Amniotic epithelial cell (primary cell): ENCODE measurements around the gene CABP7.

ENCODE experiments used
- DNase-seq: peaks from one replicate; pipeline ENCODE4 v3.0.0-alpha.2; 2010; ENCODE audit warnings: low read depth

Gene CABP7

DNA sequence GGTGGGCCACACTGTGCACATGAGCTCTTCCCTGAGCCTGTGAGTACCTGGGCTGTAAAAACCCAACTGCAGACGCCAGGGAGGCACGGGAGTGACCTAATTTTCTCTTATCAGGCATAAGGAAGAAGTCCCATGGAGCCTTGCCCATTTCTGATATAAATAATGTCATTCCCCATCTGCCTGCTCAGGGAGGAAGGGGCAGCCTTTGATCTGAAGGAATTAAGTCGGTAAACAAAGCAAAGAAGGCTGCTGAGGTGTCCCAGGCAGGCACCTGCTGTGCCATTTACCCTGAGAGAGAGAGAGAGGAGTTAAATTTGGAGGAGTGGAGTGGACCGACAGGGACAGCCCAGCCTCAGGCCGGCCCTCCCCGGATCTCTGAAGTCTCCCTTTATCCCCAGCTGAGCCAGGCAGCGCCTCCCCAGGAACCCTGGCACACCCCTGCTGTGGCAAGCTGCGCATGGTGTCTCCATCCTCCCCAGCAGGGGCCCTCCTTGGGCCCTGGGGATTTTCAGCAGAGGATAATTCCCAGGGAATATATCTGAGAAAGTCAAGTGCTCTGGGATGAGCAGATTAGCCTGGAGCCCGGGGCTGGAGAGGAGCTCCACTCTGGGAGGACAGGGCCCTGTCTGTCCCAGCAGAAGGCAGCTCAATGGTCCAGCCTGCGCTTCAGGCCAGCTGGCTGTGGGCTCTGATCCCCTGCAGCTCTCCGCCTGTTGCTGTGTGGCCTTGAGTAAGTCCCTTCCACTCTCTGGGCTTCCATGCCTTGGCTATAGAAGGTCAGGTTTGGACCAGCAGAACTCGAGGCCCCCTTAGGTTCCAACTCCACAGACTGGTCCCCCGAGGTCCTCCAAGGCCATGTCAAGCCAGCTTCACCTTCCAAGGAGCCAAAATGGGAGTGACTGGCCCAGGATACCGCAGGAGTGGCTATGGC lies 17.5 kb upstream of the CABP7 start:
- no peak for DNase-seq

DNA sequence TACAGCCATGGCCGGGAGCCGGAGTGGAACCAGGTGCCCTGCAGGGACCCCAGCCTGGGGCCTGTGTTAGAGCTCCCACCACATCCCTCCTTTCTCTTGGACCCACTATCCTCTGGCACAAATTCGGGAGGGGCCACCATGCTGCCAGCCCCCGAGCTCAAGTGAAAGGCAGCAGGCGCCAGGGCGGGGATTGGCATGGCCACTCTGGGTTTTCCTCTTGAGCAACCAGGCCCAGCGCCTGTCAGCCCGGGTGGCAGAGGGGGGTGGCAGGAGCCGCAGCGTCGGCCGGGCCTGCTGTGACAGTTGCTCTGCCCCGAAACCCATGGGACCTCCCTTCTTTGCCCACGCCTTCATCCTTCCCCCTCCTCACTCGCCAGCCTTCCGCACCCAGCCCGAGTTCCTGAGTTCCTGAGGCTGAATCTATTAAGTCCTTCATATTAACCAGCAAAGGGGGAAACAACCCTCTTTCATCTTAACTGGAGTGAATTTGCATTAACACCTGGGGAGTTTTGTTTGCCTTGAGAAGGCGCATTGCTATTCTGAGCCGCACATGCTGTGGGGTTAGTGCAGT lies 16.8 kb upstream of the CABP7 start:
- no peak for DNase-seq

DNA sequence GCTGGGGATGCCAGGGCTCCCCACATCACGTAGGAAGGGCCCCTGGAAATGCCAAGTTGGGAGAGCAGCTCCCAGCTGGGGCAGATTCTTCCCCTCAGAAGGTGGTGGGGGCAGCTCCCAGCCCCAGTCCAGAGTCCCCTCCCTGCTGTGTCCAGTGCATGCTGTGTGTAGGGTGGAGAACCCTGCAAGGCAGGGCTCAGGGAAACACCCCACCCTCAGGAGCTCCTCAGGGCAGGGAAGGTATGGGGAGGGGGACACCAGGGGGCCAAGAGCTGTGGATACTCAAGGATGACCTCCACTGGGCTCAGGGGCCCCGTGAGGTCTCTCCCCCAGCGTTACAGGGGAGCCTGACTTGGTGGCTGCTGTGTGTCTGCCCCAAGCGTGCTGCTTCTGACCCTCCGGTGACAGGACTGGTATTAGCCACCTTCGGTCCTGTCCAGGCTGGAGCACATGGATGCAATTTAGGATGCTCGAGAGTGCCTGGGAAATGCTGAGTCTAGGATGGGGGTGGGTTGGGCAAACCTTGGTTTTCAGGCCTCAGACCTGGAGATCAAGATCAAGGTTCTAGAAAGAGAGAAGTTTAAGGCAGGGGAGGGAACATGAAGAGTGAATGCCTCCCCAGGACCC lies 16.1 kb upstream of the CABP7 start:
- DNase-seq: no peak

DNA sequence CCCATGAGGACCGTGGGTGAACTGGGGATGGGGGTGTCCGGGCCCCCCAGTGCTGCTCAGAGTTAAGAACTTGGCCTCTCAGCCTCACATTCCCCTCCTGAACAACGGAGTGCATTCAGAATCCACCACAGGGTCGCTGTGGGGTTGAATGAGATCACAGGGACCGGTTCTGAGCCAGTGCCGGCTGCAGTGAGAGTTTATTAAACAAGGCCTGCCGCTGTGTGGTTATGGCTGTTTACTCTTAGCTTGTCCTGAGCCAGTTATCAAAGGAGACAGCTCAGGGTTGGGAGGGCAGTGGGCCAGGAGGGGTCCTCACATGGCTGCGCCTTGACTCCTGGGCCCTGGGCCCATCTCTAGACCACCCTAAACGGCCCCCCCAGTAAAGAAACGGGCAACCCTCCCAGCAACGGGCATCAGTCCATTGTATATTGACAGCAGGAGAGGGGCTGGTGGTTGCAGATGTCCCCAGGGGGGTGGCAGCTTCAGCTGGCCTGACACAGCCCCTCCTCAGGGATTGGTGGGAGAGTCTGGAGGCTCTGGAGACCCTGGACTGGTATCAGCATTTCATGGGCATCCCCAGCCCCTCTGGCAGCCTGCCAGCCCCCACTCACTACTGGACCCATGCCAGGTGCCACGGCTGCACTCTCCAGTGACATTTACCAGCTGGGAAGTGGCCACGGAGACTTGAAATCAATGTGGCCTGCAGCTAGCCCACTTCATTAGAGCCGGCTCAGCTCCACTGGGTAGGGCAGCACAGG lies 15.1 kb upstream of the CABP7 start:
- peak; percentile 42 for DNase-seq

DNA sequence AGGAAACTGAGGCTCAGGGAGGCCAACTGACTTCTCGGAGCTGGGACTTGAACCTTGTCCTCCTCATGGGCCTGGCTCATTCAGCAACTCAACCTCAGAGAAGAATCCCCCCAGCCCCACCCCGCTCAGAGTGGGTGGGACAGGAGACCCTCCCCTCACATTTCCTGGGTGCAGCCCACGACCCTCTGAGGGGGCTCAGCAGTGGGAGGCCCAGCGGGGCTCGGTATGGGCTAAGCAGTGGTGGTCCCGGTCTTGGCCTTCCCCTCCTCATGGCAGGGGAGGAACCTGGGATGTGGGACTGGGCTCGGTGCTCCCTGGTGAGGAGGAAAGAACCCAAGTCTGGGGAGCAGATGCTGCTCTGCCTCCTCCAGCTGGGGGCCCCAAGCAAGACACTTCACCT lies 14.2 kb upstream of the CABP7 start:
- DNase-seq: no peak

DNA sequence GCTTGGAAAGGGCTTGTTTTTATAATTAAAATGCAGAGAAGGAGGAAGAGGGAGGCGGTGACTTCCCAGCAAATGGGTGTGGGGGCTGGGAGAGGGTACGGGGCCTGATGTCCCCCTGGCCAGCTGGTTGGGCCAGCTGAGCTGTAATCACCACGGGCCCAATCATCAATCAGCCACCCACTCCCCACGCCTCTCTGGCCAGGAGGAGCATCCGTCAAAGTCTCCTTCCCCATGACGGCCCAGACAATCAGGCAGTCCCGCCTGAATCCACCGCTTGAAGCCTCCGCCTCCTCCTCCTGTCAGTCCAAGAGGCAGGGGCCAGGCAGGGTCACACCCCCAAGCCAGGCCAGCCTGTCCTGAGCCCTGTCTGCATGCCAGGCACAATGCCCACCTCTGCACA lies 13.3 kb upstream of the CABP7 start:
- DNase-seq: no peak

DNA sequence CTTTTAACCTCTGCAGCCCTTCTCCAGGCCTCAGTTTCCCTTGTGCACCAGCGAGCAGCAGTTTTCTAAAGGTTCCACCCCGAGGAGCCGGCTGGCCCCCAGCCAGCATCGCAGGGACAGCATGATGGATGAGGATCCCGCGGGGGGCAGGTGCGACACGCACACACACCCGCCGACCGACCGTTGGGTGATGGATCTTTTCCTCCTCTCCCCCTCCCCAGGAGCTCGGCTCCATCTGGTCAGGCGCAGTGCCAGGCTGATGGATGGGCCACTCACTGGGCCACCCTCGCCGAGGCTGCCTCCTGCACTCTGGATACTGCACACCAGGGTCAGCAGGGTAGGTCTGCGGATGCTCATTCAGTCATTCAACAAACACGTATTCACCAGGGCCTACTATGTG lies 12.8 kb upstream of the CABP7 start:
- no peak for DNase-seq

DNA sequence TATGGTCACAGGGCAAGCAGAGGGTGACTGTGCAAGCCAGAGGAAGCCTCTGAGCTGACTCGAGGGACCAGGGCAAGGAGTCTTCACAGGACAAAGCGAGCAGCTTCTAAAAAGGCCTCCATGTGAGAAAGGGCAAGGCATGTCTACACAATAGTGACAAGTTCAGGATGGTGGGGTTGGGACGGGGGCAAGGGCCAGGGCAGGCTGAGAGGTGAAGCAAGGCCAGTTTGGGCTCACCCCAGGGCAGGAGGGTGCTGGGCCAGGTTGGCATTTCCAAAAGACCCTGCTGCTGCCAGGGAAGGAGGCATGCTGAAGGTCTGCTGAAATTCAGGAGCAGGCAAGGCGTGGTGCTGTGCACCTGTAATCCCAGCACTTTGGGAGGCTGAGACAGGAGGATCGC lies 12.3 kb upstream of the CABP7 start:
- no peak for DNase-seq

DNA sequence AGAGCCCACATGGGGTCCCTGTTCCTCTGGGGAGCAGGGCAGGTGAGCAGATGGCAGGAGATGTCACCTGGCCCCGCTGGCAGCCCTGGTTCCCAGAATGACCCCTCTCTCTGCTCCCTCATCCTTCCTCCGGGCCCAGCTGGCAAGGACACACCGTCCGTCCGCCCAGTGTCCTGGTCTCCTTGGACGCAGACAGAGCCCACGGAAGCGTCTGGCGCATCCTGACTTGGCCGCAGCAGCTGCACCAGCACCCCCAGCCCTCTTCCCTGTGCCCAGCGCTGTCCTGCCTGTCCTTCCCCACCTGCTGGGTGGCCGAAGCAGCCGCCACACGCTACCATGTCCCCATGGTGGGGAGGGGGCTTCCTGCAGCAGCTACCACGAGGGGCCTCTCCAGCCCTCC lies 9.6 kb upstream of the CABP7 start:
- DNase-seq: no peak

DNA sequence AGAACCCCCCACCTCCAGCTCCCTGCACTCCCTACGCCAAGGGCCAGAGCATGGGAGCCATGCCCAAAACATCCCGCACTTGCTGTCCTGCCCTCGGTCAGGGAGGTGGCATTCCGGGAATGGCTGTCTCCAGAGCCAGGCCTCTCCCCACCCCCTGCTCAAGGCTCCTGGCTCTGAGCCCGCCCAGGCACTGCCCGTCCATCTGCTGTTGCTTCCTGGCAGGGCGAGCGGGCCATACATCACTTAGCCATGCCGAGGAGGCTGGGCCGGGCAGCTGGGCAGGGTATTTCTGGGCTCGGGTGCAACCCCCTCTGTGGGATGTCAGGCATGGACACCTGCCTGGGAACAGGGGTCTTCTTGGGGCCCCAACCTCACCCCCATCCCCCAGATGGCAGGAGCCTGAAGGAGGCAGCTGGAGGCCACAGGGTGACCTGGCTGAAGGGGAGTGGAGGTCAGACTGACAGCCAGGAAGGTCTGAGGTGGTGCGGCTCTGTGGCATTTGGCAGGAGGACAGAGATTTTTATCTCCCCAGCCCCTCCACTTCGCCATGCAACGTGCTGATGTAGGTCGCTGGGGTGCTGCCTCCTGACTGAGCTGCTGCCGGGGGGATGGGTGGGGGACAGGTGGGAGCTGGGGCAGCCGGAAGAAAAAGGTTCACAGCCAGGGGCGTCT lies 8.7 kb upstream of the CABP7 start:
- no peak for DNase-seq

DNA sequence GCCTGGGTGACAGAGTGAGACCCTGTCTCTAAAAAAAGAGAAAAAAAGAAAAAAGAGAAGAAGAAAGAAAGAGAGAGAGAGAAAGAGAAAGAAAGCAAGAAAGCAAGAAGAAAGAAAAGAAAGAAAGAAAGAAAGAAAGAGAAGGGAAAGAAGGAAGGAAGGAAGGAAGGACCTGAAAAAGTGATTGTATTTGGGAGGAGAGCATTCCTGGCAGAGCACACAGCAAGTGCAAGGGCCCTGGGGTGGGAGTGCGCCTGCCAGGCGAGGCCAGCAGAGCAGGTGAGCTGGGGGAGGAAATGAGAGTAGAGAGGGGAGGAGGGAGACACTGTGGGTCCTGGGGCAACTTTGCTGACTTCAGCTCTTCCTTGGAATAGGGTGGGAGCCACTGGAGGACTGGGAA lies 7.7 kb upstream of the CABP7 start:
- no peak for DNase-seq

DNA sequence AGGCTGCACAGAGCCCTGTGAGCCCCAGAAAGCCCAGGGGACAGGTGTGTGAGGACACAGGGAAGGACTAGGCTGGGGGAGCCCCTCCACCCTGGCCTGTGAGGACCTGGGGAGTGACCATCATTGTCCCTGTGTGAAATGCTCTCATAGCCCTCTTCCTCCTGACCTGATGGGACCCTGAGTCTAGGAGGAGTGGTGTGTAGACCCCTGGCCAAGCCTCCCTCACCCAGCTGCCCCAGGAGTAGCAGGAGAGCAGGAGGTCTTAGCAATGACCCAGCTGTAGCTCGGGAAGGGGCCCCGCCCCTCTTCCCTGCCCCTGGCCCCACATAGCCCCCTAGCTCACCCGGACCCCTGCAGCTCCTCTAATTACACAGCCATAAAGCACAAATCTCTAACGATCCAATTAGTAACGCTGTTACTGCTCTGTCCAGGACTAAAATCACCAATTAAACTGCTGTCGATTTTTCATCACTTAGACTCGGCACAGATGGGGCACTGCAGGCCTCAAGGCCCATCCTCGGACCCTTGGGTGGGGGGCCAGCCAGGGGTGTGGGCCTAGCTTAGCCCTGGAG lies 6.6 kb upstream of the CABP7 start:
- no peak for DNase-seq

DNA sequence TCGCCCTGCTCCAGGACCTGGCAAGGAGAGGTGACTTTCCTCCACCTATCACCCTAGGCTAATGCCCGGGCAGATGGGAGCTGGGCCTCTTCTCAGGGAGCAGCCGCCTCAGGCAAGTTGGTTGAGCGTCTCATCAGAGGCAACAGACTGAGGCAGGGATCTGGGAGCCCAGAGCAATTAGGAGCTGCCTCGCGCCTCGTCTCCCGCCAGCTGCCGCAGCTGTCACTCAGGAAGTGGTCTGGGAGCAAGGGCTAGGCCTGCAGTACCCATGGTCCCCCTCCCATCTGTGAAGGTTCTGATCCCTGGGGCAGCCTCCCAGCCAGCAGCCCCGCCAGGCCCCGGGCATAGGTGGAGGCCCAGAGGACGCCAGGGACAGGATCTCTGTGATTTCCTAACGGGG lies 4.6 kb upstream of the CABP7 start:
- no peak for DNase-seq

DNA sequence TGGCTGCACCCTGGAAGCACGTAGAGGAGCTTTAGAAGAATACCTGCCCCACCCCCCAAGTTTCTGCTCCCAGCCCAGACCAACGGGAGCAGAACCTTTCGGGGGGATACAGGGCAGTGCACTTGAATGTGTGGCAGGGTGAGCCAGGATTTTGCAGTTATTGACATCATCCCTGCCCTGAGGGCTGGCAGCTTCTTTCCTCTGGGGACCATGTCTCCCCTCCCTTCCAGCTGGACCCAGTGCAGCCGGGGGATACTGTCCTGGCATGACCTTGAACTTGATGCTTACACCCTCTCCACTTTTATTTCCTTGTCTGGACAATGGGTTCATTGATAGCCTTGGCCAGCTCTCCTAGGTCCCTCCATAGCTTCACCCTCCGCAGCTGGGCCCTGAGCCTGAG lies 4.1 kb upstream of the CABP7 start:
- DNase-seq: no peak

DNA sequence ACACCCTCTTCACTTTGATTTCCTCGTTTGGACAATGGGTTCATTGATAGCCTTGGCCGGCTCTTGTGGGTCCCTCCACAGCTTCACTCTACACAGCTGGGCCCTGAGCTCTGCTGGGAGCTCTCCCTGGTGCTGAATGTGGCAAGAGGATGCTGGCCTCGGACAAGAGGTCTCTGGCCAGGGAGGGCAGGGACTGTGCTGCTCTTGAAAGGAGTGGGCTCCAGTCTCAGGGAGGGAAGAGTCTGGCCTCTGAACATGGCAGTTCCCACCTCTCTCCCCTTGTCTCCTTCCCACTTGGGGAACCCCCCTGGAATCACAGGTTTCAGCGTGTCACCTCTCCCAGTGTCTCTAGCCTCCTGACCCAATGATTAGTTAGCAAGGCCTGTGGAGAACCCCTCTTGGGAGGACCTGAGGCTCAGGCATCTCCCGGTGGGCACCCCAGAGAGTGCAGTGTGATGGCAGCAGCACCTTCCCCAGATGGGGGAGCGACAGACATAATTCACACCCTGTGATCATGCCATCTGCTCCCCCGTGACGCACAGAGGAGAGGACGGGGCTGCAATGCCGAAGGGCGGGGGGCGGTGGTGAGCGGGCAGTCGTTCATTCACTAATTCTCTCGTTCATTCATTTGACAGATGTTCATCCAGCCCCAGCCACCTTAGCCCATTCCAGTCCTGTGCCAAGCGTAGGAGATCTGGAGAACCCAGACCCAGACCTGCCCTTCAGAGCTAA lies 2.8 kb upstream of the CABP7 start:
- peak; percentile 75 for DNase-seq

DNA sequence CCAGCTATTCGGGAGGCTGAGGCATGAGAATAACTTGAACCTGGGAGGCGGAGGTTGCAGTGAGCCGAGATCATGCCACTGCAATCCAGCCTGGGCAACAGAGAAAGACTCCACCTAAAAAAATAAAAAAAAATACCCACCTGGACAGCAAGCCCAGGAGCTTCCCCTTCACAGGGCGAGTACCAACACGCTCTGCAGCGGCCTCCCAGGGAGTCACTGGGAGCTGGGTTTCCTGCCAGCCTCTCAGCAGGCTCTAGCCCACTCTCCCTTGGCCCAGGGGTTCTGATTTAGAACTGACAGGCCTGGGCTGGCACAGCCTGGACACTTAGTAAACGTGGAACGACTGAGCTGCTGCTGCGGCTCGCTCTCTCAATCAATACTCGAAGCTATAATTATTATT lies 2.0 kb upstream of the CABP7 start:
- DNase-seq: no peak

DNA sequence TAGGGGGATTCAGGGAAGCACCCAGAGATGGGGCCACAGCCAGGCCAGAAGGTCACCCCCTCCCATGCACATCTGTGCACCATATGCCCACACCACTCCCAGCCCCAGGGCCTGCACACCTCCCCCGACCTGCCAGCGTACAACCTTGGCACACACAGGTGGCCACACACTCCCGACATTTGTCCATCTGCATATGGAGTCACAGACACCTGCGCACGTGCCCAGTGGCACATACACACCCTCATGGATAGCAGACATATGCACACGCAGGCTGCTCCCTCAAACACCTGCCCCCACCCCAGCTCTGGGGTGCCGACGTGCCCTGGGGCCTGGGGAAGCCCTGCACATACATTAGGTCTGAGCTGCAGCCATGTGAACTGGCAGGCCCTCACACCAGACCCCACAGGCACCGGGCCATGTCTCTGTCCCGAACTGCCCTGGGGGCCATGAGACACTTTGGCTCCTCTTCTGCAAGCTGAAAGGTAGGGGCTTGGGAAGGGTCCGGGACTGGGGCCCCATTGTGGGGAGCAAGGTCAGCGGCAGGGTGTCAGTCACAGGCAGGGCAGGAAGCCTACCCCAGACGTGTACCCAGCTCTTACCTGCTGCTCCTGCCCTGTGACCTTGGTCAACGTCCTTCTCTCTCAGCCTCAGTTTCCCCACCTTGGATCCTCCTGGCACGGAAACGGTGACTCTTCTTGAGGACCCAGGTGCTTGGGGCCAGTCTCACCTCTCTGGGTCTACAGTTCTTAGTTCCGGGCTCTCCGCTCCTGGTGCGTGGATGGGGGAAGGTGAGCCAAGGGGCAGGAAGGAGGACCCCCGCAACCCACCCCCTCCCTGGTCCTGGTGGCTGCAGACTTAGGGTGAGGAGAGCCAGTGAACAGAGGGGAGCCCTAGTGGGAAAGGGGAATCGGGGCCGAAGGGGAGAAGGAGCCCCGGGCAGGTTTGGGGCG lies 579 bp upstream of the CABP7 start:
- no peak for DNase-seq

DNA sequence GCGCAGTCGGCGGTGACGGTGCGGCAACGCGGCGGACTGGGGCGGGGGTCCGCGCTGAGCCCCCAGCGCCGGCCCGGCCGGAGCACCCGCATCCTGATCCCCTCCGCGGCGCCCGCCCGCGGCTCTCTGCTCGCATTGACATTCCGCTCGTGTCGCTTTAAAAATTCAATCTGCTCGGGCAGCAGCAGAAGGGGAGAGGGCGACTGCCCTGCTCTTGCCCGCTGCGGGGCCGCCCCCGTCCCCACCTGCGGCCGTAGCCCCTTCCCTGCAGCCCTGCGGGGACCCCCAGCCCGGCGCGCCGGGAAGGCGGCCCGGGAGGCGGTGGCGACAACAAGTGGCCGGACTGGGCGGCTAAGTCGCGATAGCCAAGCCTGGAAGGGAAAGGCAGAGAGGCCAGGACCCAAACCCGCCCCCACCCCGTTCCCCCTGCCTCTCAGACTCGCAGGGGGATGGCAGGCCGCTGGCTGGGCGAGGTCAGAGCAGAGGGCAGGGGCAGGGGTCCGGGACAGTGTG lies 1.1 kb downstream of the CABP7 start:
- DNase-seq: no peak

DNA sequence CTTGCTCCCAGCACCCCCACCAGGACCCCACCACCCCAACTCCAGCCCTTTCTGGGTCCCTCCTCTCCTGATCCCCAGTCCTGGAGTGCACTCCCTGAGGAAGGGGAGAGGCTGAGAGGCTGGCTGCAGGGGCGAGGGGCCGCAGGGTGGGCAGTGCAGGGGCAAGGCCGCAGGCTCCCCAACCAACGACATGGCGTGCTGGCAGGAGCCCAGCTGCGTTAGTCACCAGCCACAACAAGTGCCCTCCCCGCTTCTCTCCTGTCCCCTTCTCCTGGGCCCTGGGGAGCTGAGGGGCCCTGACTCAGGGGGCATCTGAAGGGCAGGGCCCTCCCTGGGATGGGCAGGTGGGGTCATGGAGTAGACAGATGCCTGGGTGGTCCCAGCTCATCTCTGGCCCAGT lies 2.3 kb downstream of the CABP7 start:
- no peak for DNase-seq

DNA sequence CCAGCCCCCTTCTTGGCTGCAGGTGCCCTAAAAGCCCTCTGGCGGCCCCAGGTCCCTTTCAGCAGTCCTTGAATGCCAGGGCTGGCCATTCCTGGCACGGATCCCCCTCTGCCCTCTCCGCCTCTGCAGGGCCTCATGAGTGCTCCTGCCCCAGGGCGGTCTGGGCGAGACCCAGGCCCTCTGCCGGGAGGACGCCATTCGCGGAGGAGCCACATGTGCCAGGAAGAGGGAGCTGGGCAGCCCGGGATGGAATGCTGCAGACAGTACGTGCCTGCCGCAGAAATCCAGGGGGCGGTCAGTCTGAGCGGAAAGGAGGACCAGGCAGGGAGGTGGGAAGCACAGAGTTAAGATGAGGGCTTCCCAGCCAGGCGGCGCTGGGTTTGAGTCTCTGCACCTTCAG lies 2.8 kb downstream of the CABP7 start:
- no peak for DNase-seq
